NCI-H526 treated with DMSO at 0.1 percent for 48 hours (cell line): ENCODE data around the gene VKORC1L1.
"Not testable (repeated sequence)": the region's sequence is repeated elsewhere in the genome, so short reads cannot be mapped to it uniquely, and the experiment has no call there.

Experiments
- DNase-seq: peaks from one replicate; lab custom pipeline; 2025; lab: John Stamatoyannopoulos, UW

The VKORC1L1 gene

DNA sequence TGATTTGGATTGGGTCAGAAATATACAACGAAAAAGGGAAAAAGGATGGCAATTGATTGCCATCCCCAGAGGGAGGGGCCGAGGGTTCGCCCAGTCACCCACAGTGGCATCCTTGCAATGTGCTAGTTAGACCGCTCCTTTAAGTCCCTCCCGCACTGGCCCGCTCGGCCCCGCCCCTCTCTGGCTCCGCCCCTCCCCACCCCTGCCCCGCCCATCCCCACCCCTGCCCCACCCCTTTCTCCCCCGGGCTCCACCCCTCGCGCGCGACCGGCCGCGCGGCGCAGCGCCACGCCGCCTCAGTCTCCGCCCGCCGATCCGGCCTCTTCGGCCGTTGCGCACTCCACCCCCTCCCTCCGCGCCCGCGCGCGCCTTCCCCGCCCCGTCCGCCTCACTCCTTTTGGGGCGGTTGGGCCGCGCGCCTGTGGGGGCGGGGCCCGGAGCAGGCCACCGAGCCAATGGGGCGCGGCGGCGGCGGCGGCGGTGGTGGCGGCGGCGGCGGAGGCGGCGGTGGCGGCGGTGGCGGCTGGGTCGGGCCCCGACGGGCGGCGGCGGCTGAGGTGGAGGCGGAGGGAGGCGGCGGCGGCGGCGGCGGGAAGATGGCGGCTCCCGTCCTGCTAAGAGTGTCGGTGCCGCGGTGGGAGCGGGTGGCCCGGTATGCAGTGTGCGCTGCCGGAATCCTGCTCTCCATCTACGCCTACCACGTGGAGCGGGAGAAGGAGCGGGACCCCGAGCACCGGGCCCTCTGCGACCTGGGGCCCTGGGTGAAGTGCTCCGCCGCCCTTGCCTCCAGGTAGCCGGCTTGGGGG, at the start of gene VKORC1L1:
TSS of gene VKORC1L1 (plus strand) at position 299 of the 806 bp plus-strand sequence. CDS start at position 597, 298 bp downstream.
- peak; percentile 83 for DNase-seq

DNA sequence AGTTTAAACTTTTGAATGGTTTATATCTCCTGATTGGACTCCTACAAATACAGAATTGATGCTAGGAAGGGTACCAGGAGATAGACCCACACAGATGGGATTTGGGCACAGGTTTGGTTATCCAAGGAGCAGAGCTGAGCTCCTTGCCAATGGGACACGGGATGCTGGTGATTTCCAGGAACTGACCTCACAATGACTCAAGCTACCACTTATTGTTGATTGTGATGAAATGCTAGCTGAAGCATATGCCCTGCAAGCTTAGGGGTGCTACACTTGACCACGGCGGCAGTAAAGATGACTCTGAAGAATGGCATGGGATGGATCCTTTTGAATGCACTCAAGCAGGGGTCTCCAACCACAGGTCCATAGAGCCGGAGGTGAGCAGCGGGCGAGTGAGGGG, 45.5 kb upstream of the VKORC1L1 start:
- DNase-seq: no peak

- no peak for DNase-seq
These were observed 40.6 kb upstream of the VKORC1L1 start for GRCh38 chr7:65832281-65832680.

DNA sequence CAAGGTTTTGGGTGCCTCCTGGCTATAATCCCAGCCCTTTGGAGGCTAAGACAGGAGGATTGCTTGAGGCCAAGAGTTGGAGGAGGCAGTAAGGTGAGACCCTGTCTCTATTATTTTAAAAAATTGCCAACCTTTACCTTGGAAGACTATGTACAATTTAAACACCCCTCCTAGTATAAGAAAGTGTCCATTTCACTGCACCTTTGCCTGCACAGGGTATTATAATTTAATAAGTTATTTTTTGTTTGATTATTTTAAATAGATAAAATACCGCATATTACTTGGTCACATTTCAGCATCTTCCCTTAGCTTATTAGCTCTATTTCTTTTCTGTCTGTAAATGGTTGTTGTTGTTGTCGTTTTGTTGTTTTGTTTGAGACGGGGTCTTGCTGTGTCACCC, 36.2 kb upstream of the VKORC1L1 start:
- not testable (repeated sequence) for DNase-seq

- DNase-seq: not testable (repeated sequence)
These were observed 35.3 kb upstream of the VKORC1L1 start for GRCh38 chr7:65837541-65837956.

- DNase-seq: no peak
These were observed 33.0 kb upstream of the VKORC1L1 start for GRCh38 chr7:65839846-65840245.

GRCh38 chr7:65840446-65840845, 32.4 kb upstream of the VKORC1L1 start:
- DNase-seq: no peak

DNA sequence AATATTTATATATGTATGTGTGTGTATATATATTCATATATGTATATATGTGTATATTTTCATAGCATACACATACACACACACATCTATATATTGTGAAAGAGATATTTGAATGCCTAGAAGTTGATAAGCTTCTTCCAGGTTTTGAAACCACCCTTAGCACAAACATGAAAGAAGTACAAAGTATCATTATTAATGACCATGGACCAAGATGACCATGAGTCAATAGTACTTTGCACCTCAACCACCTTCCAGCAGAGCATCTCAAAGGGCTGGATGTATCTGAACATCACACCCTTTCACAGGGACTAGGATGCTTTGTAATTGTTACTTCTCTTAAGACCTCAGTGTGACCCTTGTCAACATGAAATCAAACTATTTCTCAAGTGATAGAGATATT, 29.3 kb upstream of the VKORC1L1 start:
- DNase-seq: not testable (repeated sequence)

DNA sequence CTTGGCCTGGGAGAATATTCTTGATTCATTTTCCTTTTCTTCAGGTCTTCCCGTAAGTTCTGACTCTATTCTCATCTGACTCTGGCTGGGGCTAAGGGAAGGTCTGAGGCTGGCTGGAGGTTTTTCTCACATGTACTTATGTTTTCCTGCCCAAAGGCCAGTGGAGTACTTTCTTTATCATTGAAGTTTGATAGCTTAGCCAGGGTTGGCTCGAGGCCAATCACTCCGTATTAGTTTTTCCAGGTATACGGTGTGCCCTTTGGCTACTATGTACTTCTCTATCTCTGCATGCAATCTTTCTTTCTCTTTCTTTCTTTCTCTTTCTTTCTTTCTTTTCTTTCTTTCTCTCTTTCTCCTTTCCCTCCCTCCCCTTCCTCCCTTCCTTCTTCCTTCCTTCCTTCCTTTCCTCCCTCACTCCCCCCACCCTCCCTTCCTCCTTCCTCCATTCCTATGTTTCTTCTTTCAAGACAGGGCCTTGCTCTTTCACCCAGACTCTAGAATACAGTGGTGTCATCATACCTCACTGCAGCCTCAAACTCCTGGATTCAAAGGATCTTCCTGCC, 26.8 kb upstream of the VKORC1L1 start:
- DNase-seq: no peak

DNA sequence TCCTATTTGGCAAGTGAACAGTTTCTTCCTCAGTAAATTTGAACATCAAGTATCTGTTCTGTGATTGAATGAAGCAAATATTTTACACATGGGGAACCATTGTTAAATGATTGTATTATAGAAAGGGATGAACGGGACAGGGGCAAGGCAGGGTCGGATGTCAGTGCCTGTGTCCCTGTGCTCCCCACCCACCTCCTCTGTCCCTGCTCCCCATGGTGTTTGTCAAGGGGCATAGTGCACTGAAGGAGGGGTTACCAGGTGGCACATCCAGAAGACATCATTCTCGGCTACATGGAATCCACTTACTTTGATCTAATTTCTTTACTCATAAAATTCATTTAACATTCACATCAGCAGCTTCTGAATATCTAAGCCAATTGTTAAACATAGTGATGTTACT, 19.4 kb upstream of the VKORC1L1 start:
- DNase-seq: not testable (repeated sequence)

DNA sequence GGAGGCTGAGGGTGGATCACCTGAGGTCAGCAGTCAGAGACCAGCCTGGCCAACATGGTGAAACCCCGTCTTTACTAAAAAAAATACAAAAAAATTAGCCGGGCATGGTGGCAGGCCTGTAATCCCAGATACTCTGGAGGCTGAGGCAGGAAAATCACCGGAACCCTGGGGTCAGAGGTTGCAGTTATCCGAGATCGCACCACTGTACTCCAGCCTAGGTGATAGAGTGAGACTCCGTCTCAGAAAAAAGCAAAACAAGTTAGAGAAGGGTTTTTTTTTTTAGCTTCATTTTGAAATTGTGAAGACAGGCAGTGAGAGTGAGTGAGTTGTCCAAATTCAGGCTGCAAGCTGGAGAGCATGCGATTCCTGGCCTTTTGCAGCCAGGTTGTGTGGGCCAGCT, 19.0 kb upstream of the VKORC1L1 start:
- not testable (repeated sequence) for DNase-seq

DNA sequence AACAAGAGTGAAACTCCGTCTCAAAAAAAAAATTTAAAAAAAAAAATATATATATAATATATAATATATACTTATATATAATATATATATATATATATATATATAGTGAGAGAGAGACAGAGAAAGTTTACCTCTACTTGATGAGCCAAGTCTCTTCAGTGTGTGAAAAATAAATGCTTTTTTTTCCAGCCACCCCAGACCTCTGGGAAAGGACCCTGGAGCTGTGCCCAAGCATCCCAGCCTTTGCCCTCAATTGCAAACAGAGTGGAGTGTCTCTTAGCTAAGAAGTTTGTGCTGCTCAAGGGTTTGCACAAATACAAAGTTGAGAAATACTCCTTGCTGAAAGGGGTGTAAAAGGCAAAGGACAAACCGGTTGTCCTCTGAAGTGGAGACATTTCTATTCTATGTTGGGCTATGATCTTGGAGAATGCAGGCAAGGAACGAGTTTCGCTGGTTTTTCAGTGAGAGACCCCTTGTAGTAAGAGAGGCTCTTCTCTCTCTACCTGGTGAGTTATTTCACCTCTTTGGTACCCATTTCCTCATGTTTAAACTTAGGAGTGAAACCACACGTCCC, 15.5 kb upstream of the VKORC1L1 start:
- DNase-seq: not testable (repeated sequence)

DNA sequence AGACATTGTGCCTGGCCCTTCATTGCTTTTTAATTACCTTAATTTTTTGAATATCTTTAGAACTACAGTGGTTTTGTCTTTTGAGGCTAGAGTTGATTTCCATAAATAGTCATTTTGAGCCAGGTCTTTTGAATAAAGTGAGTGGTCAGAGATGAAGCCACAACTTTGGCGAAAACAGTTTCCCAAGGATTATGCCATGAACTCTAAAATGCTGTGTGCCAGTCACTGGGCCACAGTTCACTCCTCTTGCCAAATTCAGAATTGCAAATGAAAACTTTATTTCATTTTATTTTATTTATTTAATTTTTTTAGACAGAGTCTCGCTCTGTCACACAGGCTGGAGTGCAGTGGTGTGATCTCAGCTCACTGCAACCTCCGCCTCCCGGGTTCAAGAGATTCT, 14.2 kb upstream of the VKORC1L1 start:
- DNase-seq: not testable (repeated sequence)

DNA sequence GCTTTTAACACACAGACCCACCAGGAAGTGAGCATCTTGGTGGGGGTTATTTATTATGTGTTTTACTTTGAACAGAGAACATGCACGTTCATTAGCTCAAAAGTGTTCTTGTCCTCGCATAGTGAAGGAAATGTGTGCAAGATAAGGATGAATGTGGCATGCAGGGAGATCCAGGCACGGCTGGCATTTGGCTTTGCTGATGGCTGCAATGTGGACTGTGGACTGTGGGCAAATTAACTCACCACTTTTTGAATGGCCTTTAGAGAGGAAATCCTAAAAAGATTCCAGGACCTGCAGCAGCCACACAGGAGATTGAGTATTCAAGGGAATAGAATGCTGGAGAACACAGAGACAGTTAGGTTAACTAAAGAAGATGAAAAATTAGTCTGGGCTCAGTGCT, 6.6 kb upstream of the VKORC1L1 start:
- not testable (repeated sequence) for DNase-seq

- not testable (repeated sequence) for DNase-seq
These were observed 5.2 kb upstream of the VKORC1L1 start for GRCh38 chr7:65867681-65868080.

DNA sequence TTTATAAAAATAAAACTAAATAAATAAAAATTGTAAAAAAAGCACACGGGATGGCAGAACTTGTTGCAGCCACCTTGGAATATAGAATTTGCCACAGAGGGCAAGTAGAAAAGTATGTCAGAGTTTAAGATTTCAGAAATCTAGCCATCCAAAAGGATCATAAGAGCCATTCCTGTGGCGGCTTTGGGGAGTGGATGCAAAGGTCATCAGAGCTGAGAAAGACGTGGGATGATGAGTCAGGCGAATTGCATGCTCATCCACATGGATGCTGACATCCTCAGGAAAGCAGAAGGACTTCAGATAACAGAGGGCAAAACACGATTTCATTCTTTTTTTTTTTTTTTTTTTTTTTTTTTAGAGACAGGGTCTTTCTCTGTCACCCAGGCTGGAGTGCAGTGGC, 3.6 kb upstream of the VKORC1L1 start:
- not testable (repeated sequence) for DNase-seq

DNA sequence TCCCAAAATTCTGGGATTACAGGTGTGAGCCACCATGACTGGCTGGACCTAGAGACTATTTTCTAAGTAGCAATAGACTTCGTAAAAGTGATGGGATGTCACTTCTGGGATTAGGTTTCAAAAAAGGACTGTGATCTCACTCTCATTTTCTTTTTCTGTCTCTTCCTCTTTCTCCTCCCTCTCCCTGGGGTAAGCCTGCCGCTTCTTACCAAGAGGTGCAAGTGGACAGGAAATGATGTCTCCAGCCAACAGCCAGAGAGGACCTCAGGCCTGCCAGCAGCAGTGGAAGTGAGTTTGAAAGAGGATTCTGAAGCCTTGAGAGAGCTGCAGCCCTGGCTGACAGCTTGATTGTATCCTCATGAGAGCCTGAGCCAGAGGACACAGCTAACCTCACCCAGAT, 1.4 kb upstream of the VKORC1L1 start:
- not testable (repeated sequence) for DNase-seq

- not testable (repeated sequence) for DNase-seq
These were observed 814 bp downstream of the VKORC1L1 start for GRCh38 chr7:65873582-65874193.

DNA sequence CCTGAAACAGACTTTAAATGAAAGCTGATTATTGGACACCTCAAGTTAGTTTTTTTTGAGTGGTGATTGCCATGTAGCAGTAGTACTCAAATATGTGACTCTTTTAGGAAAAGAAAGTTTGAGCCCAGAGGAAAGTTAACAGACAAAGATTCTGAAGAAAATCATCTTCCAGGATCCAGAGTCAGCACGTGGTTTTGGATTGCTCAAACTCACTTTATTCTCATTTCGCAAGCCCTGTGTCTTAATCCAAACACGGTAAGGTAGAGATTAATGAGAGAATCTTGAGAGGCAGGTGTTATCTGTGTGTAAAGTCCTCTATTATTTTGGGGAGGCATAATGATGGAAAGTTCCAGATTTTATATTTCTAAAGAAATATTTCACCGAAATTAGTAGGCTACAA, 2.8 kb downstream of the VKORC1L1 start:
- DNase-seq: not testable (repeated sequence)

- DNase-seq: not testable (repeated sequence)
These were observed 6.6 kb downstream of the VKORC1L1 start for GRCh38 chr7:65879292-65880153.

- not testable (repeated sequence) for DNase-seq
These were observed 7.4 kb downstream of the VKORC1L1 start for GRCh38 chr7:65880242-65880641.

- DNase-seq: not testable (repeated sequence)
These were observed 12.1 kb downstream of the VKORC1L1 start for GRCh38 chr7:65884983-65885382.
